ENCODE results near the gene GRIA4. TPM values are rescaled to one million over a fixed set of nuclear protein-coding genes. Genes with fewer than 3 reads are reported as not detected.

The GRIA4 gene
- total and polyA plus RNA-seq, 2 experiments from 2014 or later = 1.3 to 3.7 TPM

DNA sequence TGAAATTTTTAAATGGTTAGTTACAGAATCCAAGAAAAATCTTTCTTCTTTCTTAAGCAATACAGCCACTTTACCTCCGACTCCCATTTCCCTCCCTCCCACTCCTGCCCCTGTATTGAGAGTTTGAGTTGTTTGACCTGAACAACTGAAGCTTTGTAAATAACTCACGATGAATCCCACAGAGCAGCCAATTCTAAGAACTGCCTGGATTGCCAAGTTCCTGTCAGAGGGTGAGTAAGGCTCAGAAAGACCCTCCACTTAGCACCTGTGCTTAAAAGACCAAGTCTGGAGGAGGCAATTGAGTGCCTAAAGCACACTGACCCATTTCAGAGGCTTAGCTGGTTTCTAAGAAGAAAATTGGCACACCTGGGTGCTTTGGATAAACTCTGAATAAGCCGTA, 253.7 kb downstream of the GRIA4 start:
- no peak overlapping the region for H3K4me2 ChIP-seq
- H3K9me2 ChIP-seq (replicated peaks; ENCODE audit: insufficient read depth) = no peaks in the 10 kb centered on the region
- H3K27ac ChIP-seq = no peak overlapping the region
- H2AFZ ChIP-seq = no peak overlapping the region
- H3K36me3 ChIP-seq (replicated peaks; ENCODE audit: insufficient read depth, low read depth) = no peaks in the 10 kb centered on the region
- peaks cover 3% of the 10 kb centered on the region for H3K27me3 ChIP-seq
- no peaks in the 10 kb centered on the region for H3K9me3 ChIP-seq (ENCODE audit: low read depth)
- no peak overlapping the region for H3K4me3 ChIP-seq
- WGBS (ENCODE audit: low lambda C conversion rate, missing lambda C conversion rate) = 51% methylated on average over 3 of the region's 3 CpGs
- TF ChIP-seq EZH2phosphoT487 (IDR thresholded peaks at IDR 0.05; ENCODE audit: low read depth, severe bottlenecking, unreplicated experiment) (no peak), EZH2 (IDR thresholded peaks at IDR 0.05; ENCODE audit: borderline replicate concordance) (no peak)
- TF ChIP-seq, protein P1, sequence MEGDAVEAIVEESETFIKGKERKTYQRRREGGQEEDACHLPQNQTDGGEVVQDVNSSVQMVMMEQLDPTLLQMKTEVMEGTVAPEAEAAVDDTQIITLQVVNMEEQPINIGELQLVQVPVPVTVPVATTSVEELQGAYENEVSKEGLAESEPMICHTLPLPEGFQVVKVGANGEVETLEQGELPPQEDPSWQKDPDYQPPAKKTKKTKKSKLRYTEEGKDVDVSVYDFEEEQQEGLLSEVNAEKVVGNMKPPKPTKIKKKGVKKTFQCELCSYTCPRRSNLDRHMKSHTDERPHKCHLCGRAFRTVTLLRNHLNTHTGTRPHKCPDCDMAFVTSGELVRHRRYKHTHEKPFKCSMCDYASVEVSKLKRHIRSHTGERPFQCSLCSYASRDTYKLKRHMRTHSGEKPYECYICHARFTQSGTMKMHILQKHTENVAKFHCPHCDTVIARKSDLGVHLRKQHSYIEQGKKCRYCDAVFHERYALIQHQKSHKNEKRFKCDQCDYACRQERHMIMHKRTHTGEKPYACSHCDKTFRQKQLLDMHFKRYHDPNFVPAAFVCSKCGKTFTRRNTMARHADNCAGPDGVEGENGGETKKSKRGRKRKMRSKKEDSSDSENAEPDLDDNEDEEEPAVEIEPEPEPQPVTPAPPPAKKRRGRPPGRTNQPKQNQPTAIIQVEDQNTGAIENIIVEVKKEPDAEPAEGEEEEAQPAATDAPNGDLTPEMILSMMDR (IDR thresholded peaks at IDR 0.05; ENCODE audit: poor library complexity) = no peak
- DNase-seq (ENCODE audit: low spot score) = no peak
- no peaks in the 10 kb centered on the region for H3K4me1 ChIP-seq (ENCODE audit: insufficient read depth)
- H3K79me2 ChIP-seq = no peaks in the 10 kb centered on the region
- no peaks in the 10 kb centered on the region for H4K20me1 ChIP-seq (ENCODE audit: insufficient read depth, poor library complexity, severe bottlenecking)

DNA sequence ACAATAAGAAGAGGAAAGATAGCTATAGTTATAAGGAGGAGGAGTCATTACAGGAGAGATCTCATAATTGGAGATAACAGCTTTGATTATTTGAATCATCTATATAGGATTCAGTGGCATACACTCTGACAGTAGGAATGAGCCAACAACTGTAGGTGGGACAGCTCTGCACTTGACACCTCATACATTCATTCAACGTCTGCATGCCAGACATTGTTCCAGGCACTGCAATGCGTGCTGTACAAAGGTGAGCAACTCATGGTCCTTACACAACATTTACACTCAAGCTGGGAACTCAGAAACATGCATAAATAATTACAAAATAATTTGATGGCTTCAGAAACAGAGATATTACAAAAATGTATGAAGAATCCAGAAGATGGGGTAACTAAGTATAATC, 257.9 kb downstream of the GRIA4 start:
- no peaks in the 10 kb centered on the region for H4K20me1 ChIP-seq (ENCODE audit: insufficient read depth, poor library complexity, severe bottlenecking)
- H3K9me2 ChIP-seq (replicated peaks; ENCODE audit: insufficient read depth) = no peaks in the 10 kb centered on the region
- no peak overlapping the region for H3K27ac ChIP-seq
- no peaks in the 10 kb centered on the region for H3K4me1 ChIP-seq (ENCODE audit: insufficient read depth)
- TF ChIP-seq, protein P1 (IDR thresholded peaks at IDR 0.05; ENCODE audit: poor library complexity) = no peak
- TF ChIP-seq EZH2phosphoT487 (IDR thresholded peaks at IDR 0.05; ENCODE audit: low read depth, severe bottlenecking, unreplicated experiment) = no peak
- no peak for TF ChIP-seq EZH2 (IDR thresholded peaks at IDR 0.05; ENCODE audit: borderline replicate concordance)
- H2AFZ ChIP-seq = no peak overlapping the region
- H3K4me3 ChIP-seq = no peak overlapping the region
- no peak for DNase-seq (ENCODE audit: low spot score)
- H3K79me2 ChIP-seq = no peaks in the 10 kb centered on the region
- H3K27me3 ChIP-seq = peaks cover 5% of the 10 kb centered on the region
- no peaks in the 10 kb centered on the region for H3K36me3 ChIP-seq (replicated peaks; ENCODE audit: insufficient read depth, low read depth)
- no peaks in the 10 kb centered on the region for H3K9me3 ChIP-seq (ENCODE audit: low read depth)
- WGBS (ENCODE audit: low lambda C conversion rate, missing lambda C conversion rate) = 42% methylated on average over 2 of the region's 2 CpGs
- no peak overlapping the region for H3K4me2 ChIP-seq

DNA sequence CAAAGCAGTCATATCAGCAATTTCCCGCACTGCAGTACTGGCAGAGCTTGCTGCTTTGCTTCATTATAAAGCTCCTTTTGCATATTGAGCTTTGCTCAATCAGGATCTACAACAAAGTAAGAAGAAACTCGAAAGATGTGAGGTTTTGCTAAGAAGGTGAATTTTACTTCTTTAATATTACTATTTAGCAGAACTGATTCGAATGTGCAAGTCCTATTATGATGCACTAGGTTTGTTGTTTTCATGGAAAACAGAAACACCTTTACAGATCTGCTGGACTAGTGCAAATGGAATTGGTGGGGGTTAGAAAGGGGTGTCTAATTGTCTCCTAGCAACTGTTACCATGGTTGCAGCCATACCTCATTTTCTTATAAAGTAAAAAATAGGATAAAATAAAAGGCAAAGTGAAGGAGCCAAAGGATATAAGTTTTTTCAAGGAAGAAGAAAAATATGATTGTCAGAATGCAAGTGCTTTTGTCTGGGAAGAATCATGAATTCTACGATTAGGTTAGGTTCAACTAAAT, 259.0 kb downstream of the GRIA4 start:
- Histone ChIP-seq H3K27ac (no peak overlapping the region), H3K4me2 (no peak overlapping the region), H3K27me3 (peaks cover 5% of the 10 kb centered on the region), H2AFZ (no peak overlapping the region), H3K9me3 (ENCODE audit: low read depth) (no peaks in the 10 kb centered on the region), H3K4me3 (no peak overlapping the region), H3K79me2 (no peaks in the 10 kb centered on the region), H3K4me1 (ENCODE audit: insufficient read depth) (no peaks in the 10 kb centered on the region), H4K20me1 (ENCODE audit: insufficient read depth, poor library complexity, severe bottlenecking) (no peaks in the 10 kb centered on the region), H3K9me2 (replicated peaks; ENCODE audit: insufficient read depth) (no peaks in the 10 kb centered on the region), H3K36me3 (replicated peaks; ENCODE audit: insufficient read depth, low read depth) (no peaks in the 10 kb centered on the region)
- no peak for DNase-seq (ENCODE audit: low spot score)
- WGBS (ENCODE audit: low lambda C conversion rate, missing lambda C conversion rate) = 87% methylated on average over 4 of the region's 4 CpGs
- TF ChIP-seq, protein P1 (IDR thresholded peaks at IDR 0.05; ENCODE audit: poor library complexity) = no peak
- no peak for TF ChIP-seq EZH2phosphoT487 (IDR thresholded peaks at IDR 0.05; ENCODE audit: low read depth, severe bottlenecking, unreplicated experiment)
- TF ChIP-seq EZH2 (IDR thresholded peaks at IDR 0.05; ENCODE audit: borderline replicate concordance) = no peak
